ENCODE measurements around the gene S100A5.
"Not testable (repeated sequence)": the region's sequence is repeated elsewhere in the genome, so short reads cannot be mapped to it uniquely, and the experiment has no call there.

- TF ChIP-seq NFRKB (IDR thresholded peaks at IDR 0.05); CTBP1 (IDR thresholded peaks at IDR 0.05; ENCODE audit: borderline replicate concordance); SP1 (IDR thresholded peaks at IDR 0.05); LEF1 (IDR thresholded peaks at IDR 0.05; ENCODE audit: borderline replicate concordance); SUZ12 (IDR thresholded peaks at IDR 0.05); FOXA1 (IDR thresholded peaks at IDR 0.05): not testable (repeated sequence)
Observed at GRCh38 chr1:153575497-153575896, 34.8 kb upstream of the S100A5 start.

Data from HEK293T (cell line).